ENCODE measurements around the gene MIA. TPM values are rescaled to one million over a fixed set of nuclear protein-coding genes. Genes with fewer than 3 reads are reported as not detected.
"Not testable (repeated sequence)": the region's sequence is repeated elsewhere in the genome, so short reads cannot be mapped to it uniquely, and the experiment has no call there.

MIA gene
- total RNA-seq, 3 donors from 2014 or later, result 1.4 to 8.6 (median 2.5) TPM

DNA sequence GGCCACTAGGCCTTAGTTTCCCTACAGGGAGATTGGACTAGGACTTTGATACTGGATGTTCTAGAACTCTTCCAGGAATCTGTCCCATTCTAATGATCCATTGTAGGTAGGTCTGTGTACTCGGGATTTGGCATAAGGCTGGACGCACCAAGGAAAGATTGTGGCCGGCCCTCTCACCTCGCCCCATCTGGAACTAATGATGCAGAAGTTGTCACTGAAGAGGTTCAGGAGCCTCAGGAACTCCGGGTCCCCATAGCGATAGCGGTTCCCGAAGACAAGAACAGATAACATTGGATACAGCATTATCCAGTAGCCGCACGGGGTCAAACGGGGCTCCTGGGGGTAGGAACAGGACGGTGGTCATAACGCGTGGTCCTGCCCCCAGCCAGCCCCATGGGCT, 34.8 kb downstream of the MIA start:
- DNase-seq (no peak), ATAC-seq (no peak)
- no peaks in the 10 kb centered on the region for H3K36me3 ChIP-seq (ENCODE audit: low read depth)
- H3K4me1 ChIP-seq (ENCODE audit: low read depth), result peaks cover 18% of the 10 kb centered on the region
- TF ChIP-seq CTCF (IDR thresholded peaks at IDR 0.05), result no peak
- no peaks in the 10 kb centered on the region for H3K9me3 ChIP-seq
- intact Hi-C loops (cut with DNase I, micrococcal nuclease), result loop anchor here in 1 of 2 donors (10.0 kb wide), 1 partner anchor 145 kb away; no protein-coding TSS in a partner anchor
- no peak overlapping the region for H3K4me3 ChIP-seq

- H3K4me3 ChIP-seq; H3K9me3 ChIP-seq; H3K36me3 ChIP-seq (ENCODE audit: low read depth): not testable (repeated sequence)
- DNase-seq, result peak; percentile 81 to 90 (median 84)
- intact Hi-C loops (cut with DNase I, micrococcal nuclease), result loop anchor here in 1 of 2 donors (10.0 kb wide), 1 partner anchor 146 kb away; no protein-coding TSS in a partner anchor
- ATAC-seq, result peak; percentile 91
- peaks cover 12% of the 10 kb centered on the region for H3K4me1 ChIP-seq (ENCODE audit: low read depth)
Observed at GRCh38 chr19:40810649-40811408, 35.5 kb downstream of the MIA start.

- peak; percentile 2 for ATAC-seq
- peak in 1 of 3 donors; percentile 33 for DNase-seq
- no peak for TF ChIP-seq CTCF (IDR thresholded peaks at IDR 0.05)
- Histone ChIP-seq H3K4me3 (no peak overlapping the region), H3K9me3 (no peaks in the 10 kb centered on the region), H3K4me1 (ENCODE audit: low read depth) (peaks cover 4% of the 10 kb centered on the region), H3K36me3 (ENCODE audit: low read depth) (no peaks in the 10 kb centered on the region)
- intact Hi-C loops (cut with DNase I, micrococcal nuclease), result loop anchor here in 1 of 2 donors (10.0 kb wide), 1 partner anchor 147 kb away; no protein-coding TSS in a partner anchor
Observed at GRCh38 chr19:40811478-40812341, 36.4 kb downstream of the MIA start.

GRCh38 chr19:40812571-40812970, 37.2 kb downstream of the MIA start:
- H3K36me3 ChIP-seq (ENCODE audit: low read depth); DNase-seq; H3K4me1 ChIP-seq (ENCODE audit: low read depth); ATAC-seq; H3K4me3 ChIP-seq; H3K9me3 ChIP-seq: not testable (repeated sequence)
- intact Hi-C loops (cut with DNase I, micrococcal nuclease), result loop anchor here in 1 of 2 donors (10.0 kb wide), 1 partner anchor 148 kb away; no protein-coding TSS in a partner anchor

- intact Hi-C loops (cut with DNase I, micrococcal nuclease), result loop anchor here in 1 of 2 donors (10.0 kb wide), 1 partner anchor 148 kb away; no protein-coding TSS in a partner anchor
- Histone ChIP-seq H3K4me3 (no peak overlapping the region), H3K4me1 (ENCODE audit: low read depth) (no peaks in the 10 kb centered on the region), H3K9me3 (no peaks in the 10 kb centered on the region), H3K36me3 (ENCODE audit: low read depth) (no peaks in the 10 kb centered on the region)
- TF ChIP-seq CTCF (IDR thresholded peaks at IDR 0.05), result no peak
- no peak for DNase-seq
- ATAC-seq, result no peak
Observed at GRCh38 chr19:40813182-40813581, 37.9 kb downstream of the MIA start.

DNA sequence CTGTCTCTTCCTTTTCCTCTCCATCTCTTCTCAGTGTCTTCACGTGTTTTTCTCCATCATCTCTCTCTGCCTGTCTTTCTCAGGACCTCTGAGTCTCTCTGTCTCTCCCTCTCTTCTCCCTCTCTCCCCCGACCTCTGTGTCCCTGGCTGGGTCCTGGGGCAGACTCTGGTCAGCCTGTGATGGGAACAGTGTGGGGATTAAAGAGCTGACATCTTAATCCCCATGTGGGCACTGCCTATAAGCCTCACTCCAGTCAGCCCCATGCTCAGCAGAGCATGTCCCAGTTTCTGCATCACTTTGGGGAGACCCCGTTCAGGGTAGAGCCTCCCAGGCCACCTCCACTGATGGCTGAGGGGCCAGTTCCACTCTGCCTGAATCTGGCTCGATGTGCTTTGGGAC, 39.9 kb downstream of the MIA start:
- TF ChIP-seq CTCF (IDR thresholded peaks at IDR 0.05), result no peak
- ATAC-seq, result no peak
- peaks cover 5% of the 10 kb centered on the region for H3K4me1 ChIP-seq (ENCODE audit: low read depth)
- no peak for DNase-seq
- H3K9me3 ChIP-seq, result no peaks in the 10 kb centered on the region
- H3K36me3 ChIP-seq (ENCODE audit: low read depth), result no peaks in the 10 kb centered on the region
- H3K4me3 ChIP-seq, result no peak overlapping the region
- intact Hi-C loops (cut with DNase I, micrococcal nuclease), result loop anchor here (5.0 to 10.0 kb wide), 2 partner anchors 150 to 153 kb away; no protein-coding TSS in a partner anchor

- intact Hi-C loops (cut with DNase I, micrococcal nuclease), result loop anchor here (5.0 to 10.0 kb wide), 2 partner anchors 154 to 156 kb away; no protein-coding TSS in a partner anchor
- peak; percentile 95 for ATAC-seq
- H3K4me3 ChIP-seq; H3K9me3 ChIP-seq; H3K36me3 ChIP-seq (ENCODE audit: low read depth): not testable (repeated sequence)
- H3K4me1 ChIP-seq (ENCODE audit: low read depth), result peaks cover 11% of the 10 kb centered on the region
- DNase-seq, result peak; percentile 86 to 91 (median 89)
Observed at GRCh38 chr19:40818480-40819399, 43.4 kb downstream of the MIA start.
